HG02938 (cell line): ENCODE data around the gene EPHB2.

Experiments used
- ATAC-seq: cut with Tn5 transposase; IDR thresholded peaks from one replicate; pipeline ENCODE4 v1.9.1; 2021; ENCODE audit warnings: mild to moderate bottlenecking, moderate library complexity; ENCODE audit not compliant: unreplicated experiment

The EPHB2 gene

DNA sequence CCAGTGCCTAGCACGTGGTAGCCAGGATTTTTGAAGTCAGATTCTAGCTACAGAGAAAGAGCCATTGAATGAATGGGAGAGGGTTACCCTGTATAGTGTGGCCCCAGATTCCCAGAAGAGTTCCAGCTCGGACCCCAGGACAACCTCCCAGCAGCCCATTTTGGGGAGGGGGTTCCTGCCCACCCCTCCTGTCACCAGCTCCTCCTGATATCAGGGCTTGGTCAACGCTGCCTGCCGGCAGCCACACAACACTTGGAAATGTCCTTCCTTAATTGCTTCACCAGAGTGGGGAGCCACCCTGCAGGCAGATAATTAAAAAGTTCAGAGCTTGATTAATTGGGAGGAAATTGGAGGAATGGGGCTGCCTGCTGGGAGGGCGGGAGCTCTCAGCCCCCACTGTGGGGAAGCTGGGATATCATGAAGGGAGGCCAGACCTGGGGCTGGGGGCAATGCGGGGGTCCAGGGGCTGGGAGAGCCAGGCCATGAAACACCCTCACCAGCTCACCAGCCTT lies 141.6 kb downstream of the EPHB2 start:
- no peak for ATAC-seq

DNA sequence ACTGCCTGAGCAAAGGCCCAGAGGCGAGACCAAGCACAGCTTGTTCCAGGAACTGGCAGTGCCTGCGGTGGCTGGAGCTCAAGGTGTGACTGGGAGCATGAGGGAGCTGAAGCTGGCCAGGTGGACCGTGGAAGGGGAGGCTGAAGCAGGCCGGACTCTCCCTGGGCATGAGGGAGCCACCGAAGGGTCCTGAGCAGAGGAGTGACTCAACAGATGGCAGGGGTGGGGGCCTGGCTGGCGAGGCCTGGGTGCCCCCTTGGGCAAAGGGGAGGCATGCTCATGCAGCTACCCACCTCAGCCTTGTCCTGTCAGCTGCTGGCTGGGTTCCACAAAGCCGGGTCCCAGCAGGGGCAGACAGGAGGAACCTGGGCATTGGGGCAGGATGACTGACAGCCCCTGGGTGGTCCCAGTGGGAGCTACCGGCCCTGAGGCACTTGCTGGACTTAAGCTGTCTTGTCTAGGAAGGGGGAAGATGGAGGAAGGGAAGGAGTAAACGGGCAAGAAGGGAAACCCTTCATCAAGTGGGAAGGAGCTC lies 143.1 kb downstream of the EPHB2 start:
- no peak for ATAC-seq

DNA sequence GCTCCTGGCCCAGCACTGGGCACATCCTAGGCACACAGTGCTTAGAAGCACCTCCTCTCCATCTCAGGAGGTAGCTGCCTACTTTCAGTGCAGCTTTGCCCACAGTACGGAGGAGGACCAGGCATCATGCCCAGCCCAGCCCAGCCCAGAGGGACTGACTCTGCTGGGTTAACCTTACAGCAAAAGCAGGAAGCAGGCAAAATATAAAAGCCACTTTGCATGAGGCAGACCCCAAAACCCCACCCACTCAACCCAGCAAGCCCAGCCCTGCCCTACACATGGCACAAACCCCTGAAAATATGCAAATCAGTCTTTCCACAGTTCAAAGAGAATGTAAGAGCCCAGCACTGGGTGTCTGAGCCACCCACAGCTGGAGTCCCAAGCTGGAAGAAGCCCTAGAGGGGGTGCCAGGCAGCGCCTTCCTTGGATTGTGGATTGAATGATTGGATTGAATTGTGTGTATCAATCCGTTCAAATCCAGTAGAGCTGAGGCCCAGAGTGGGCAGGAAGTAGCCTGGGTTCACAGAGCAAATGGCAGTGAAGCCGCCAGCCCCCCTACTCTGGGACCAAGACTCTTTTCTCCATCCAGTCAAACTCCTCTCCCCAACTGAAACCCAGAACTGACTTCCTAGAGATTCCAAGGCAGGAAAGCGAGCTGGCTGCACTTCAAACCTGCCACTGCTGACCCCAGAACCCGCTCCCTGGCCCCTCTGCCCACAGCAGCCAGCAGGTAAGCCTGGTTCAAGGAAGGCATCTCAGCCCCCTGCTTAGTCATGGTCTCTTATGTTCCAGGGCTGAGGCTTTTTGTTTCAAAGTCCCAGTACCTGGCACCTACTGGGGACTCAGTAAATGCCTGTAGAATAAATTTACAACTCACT lies 144.3 kb downstream of the EPHB2 start:
- ATAC-seq: no peak

DNA sequence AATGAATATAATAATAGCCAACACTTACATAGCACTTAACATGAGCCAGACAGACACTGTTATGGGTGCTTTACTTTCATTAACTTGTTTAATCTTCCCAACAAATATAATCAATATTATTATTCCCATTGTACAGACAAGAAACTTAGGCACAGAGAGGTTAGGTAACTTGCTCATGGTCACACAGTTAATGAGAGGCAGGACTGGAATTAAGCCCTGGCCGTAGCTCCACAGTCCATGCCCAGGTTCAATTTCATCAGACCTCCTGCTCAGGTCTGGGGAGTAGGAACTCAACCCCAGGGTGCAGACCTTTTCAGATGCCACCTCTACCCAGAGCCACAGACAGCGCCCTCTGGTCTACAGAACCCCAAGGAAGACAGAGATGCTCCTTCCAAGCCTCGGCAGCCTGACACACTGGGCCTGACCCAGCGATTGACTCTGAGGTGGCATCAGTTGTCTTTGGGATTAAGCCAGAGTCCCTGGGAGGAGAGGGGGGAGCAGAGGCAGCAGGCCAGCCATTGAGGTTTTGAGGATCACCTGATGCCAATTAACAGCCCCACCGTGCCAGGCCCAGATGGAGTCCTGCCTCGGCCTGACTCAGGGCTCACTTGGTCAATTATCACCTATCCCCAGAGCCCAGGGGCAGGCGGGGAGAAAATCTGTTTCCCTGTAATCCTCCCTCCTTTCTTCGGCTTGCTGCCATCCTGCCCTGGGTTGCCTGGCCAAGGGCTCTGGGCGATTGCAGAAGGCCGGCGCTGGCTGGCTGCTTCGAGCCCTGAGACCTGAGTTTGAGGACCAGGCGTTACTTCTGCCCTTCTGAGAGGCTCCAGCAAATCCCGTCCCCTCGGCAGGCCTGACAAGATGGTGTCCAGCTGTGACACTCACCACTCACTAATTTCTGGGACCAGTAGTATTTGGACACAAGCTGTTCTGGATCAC lies 145.3 kb downstream of the EPHB2 start:
- ATAC-seq: no peak

- no peak for ATAC-seq
Observed at GRCh38 chr1:22857661-22858060, 147.0 kb downstream of the EPHB2 start.

- no peak for ATAC-seq
Observed at GRCh38 chr1:22860414-22860800, 149.8 kb downstream of the EPHB2 start.

DNA sequence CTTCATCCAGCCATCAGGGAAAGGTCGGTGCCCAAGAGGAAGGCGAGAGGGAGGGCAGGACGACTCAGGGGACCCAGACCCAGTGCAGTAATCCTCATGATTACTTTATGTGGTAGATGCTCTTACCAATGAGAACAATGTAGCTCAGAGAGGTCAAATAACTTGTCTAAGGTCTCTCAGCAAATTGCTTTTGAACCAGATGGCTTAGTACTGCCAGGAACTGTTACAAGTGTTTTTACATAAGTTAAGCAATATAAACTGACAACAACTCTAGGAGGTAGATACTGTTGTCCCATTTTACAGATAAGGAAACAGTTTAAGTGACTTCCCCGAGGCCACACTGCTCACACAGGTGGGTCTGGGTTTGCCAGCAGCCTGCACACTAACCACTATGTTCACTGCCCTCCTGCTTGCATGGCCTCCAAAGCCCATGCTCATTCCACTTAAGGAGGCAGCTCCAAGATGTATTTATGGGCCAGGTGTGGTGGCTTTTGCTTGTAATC lies 150.3 kb downstream of the EPHB2 start:
- ATAC-seq: no peak

DNA sequence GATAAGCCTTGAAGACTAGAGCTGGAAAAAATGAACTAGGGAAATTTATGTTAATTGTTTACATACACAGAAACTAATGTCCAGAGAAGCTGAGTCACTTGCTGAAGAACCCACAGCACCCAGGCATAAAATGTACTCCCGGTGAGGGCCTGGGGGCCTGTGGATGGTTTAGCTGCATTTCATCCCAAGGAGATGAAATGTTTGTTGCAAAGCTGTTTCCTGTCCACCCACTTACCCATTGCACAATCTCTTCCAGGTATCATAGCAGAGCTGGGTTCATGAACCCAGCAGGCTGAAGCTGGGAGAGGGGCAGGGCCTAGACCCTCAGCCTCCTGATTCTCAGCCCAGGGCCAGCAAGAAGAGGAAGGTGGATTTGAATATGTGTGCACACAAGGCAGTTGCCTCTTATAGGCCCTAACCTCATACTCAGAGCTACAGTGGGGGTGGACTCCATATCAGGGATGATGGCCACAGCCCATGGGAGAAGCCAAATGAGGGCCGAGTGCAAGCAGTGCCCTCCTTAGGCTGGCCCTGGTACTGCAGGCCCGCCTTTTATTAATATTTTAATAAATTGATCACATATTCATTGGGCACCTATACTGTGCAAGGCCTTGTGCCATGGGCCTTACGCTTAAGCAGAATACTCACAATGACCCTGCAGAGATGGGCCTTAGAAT lies 151.3 kb downstream of the EPHB2 start:
- no peak for ATAC-seq

DNA sequence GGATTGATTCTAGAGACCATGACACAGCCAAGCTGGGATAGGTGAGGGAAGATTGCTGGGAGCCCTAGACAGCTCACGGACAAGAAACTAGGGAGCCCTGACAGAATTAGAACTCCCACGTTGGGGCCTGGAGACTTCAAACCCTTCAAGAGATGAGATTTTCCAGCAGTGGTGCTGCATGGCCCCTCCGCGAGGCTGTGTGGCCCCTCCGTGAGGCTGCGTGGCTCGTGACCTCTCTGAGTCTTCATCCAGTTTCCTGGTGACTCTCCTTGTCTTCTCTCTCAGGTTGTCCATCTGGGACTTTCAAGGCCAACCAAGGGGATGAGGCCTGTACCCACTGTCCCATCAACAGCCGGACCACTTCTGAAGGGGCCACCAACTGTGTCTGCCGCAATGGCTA lies 152.1 kb downstream of the EPHB2 start:
- ATAC-seq: no peak

DNA sequence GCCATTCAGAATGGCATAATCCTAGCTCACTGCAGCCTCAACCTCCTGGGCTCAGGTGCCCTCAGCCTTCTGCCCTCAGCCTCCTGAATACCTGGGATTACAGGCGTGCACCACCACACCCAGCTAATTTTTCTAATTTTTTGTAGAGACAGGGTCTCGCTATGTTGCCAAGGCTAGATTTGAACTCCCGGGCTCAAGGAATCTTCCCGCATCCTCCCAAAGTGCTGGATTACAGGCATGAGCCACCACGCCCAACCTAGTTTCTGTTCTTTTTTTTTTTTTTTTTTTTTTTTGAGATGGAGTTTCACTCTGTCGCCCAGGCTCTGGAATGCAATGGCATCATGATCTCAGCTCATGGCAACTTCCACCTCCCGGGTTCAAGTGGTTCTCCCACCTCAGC lies 153.1 kb downstream of the EPHB2 start:
- no peak for ATAC-seq

DNA sequence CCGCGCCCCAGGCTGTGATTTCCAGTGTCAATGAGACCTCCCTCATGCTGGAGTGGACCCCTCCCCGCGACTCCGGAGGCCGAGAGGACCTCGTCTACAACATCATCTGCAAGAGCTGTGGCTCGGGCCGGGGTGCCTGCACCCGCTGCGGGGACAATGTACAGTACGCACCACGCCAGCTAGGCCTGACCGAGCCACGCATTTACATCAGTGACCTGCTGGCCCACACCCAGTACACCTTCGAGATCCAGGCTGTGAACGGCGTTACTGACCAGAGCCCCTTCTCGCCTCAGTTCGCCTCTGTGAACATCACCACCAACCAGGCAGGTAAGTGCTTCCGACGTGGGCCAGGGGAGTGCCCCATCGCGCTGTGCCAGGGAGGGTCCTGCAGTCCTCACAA lies 154.2 kb downstream of the EPHB2 start:
- no peak for ATAC-seq

DNA sequence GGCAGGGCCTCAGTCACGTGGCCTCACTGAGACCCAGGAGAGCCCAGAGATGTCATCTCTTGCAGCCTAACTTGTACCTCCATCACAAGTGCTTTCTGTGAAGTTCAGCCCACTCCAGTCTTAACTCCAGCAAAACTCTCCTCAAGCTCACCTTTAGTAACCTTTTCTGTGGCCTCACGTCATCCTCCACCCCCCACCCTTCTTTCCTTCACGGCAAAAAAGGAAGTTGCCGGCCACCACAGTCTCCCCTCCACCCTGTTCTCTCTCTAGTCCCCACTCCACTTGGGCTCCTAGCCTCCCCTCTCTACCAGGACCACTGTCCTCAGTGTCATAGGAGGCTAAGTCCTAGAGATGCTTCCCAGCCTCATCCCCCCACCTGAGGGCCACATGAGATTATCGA lies 155.1 kb downstream of the EPHB2 start:
- no peak for ATAC-seq

DNA sequence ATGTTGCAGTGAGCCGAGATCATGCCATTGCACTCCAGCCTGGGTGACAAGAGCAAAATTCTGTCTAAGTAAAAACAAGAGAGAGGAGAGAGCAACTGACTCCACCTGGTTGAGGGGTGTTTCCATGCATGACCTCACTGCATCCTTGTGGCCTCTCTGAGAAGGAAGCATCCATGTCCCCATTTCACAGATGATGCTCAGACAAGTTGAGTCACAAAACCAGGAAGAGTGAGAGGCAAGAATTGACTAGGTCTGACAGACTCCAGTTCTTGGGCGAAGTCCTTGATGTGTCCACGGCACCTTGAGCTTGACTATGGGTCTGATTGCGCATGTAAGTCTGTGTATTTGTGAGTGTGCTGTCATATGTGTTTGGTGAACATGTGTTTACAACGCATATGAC lies 156.2 kb downstream of the EPHB2 start:
- ATAC-seq: no peak

- no peak for ATAC-seq
Observed at GRCh38 chr1:22868331-22868730, 157.7 kb downstream of the EPHB2 start.

GRCh38 chr1:22869325-22869724 lies 158.7 kb downstream of the EPHB2 start:
- no peak for ATAC-seq

DNA sequence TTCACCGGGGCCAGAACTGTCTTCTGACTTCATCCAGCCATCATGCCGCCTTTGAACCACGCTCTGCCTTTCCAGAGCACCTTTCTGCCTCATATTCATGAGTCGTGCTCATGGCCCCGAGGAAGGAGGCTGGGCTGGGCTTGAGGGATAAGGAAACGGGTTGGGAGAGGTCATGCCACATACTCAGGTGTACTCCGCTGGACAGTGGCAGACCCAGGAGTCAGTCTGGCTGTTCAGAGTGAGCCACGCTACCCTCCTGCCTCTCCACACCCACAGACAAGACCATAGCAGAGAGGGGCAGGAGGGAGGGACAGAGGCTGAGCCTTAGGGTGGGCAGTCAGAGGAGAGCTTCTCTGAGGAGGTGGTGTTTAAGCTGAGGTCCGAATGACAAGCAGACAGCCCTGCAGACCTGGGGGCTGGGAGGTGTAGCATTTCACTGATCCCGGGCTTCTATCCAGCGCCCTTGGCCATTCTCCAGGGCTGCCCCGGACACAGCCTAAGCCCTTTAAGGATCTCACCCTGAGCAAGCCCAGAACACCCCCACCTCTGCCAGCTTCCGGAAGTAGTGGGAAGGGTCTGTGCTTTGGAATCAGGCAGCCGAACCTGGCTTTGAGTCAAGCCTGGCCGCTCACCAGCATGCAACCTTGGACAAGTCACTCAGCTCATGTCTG lies 159.7 kb downstream of the EPHB2 start:
- ATAC-seq: no peak

DNA sequence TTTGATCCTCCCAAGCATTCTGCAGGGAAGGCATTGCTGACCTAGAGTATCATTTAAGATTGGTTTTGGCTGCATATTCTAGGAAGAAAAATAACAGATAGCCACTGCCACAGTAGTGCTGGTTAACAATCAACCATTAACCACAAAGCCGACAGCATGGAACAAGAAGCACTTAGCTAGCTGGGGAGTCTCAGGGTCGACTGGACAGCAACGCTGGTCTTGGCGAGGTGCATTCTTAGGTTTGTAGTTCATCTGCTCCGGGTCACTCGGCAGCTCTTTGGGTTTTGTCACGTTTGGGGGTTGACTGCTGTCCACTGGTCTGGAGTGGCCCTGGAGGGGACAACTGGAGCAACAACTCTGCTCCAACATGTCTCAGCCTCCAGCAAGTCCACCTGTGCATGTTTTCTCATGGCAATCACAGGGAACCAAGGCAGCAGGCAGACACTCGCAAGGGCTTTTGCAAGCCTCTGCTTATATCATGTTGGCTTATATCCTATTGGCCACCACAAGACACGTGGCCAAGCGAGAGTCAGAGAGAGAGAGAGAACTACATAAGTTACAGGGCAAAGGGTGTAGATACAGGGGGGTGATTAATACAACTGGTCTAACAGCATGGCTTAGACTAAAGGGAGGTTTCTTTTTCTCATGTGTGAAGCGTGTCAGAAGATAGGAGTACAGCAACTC lies 162.5 kb downstream of the EPHB2 start:
- no peak for ATAC-seq

- ATAC-seq: no peak
Observed at GRCh38 chr1:22874785-22875184, 164.1 kb downstream of the EPHB2 start.

DNA sequence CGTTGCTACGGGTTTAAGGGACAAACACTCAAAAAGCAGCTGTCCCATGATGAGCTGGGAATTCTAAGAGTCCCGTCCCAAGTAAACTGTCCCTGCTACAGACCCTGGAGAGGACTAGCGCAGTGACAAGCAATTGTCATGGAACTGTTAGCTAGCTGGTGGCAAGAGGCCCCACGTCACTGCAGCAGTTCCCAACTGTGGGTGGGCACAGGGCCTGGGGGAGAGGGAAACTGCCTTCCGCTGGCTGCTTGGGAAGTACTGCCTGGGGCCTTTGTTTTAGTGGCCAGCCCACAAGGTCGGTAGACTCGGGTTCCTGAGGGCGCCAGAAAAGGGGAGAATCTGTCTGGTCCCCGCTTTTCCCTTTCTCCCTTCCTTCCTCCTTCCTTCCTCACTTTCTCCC lies 164.6 kb downstream of the EPHB2 start:
- ATAC-seq: no peak

DNA sequence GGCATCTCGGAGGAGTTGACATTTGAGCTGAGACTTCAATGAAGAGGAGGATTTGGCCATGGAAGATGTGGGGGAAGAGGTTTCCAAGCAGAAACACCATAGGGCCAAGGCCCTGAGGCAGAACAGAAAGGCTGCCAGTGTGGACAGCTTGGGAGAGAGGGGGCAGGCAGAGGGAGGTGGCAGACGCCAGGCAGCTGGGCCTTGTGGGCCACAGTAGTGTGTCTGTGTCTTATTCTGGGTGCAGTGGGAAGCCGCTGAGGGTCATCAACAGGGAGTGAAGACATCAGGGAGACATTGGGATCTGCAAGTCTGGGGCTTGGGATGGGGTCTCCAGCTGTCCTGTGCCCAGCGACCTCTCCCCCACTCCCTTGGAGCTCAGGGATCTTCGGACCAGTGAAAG lies 165.2 kb downstream of the EPHB2 start:
- ATAC-seq: no peak
